SK-N-MC (cell line): ENCODE measurements around the gene GRM8.

Source experiments
- DNase-seq: peaks from one replicate; pipeline ENCODE4 v3.0.0-alpha.2; 2011; ENCODE audit warnings: low read depth, low spot score
- H3K27ac ChIP-seq: fragments of 200-600 bp; sonication (generic); 2 replicates; pipeline ENCODE4 v1.5.1; 2016; ENCODE audit warnings: mixed run types
- H3K36me3 ChIP-seq: fragments of 200-600 bp; sonication (generic); 2 replicates; pipeline ENCODE4 v1.6.1; 2017; ENCODE audit warnings: antibody characterized with exemption, low read length, mixed read lengths; ENCODE audit not compliant: insufficient read depth
- H3K4me3 ChIP-seq: fragments of 200-600 bp; sonication (generic); 2 replicates; pipeline ENCODE4 v1.5.1; 2016
- H3K9ac ChIP-seq: fragments of 200-600 bp; sonication (generic); 2 replicates; pipeline ENCODE4 v1.8.0; 2017; ENCODE audit warnings: mixed run types, mixed read lengths; ENCODE audit not compliant: insufficient read length
- H3K9me3 ChIP-seq: fragments of 200-600 bp; sonication (generic); 2 replicates; pipeline ENCODE4 v1.6.1; 2017; ENCODE audit warnings: low read depth, mild to moderate bottlenecking, antibody characterized with exemption, low read length, moderate library complexity, mixed read lengths
- EZH2 ChIP-seq: fragments of 200-600 bp; sonication (generic); IDR thresholded peaks from one replicate; pipeline ENCODE4 v1.6.1; 2017; ENCODE audit warnings: antibody characterized with exemption
- FOXP2 ChIP-seq: optimal IDR thresholded peaks from 2 replicates; pipeline ENCODE3; 2011; ENCODE audit warnings: mild to moderate bottlenecking, moderate library complexity; ENCODE audit not compliant: insufficient read depth; ENCODE audit errors: extremely low read length, control extremely low read depth
- POLR2AphosphoS5 ChIP-seq: IDR thresholded peaks from 2 replicates; pipeline ENCODE4 v1.6.1; 2012; ENCODE audit warnings: mild to moderate bottlenecking, low read depth, low read length, borderline replicate concordance

Gene GRM8

DNA sequence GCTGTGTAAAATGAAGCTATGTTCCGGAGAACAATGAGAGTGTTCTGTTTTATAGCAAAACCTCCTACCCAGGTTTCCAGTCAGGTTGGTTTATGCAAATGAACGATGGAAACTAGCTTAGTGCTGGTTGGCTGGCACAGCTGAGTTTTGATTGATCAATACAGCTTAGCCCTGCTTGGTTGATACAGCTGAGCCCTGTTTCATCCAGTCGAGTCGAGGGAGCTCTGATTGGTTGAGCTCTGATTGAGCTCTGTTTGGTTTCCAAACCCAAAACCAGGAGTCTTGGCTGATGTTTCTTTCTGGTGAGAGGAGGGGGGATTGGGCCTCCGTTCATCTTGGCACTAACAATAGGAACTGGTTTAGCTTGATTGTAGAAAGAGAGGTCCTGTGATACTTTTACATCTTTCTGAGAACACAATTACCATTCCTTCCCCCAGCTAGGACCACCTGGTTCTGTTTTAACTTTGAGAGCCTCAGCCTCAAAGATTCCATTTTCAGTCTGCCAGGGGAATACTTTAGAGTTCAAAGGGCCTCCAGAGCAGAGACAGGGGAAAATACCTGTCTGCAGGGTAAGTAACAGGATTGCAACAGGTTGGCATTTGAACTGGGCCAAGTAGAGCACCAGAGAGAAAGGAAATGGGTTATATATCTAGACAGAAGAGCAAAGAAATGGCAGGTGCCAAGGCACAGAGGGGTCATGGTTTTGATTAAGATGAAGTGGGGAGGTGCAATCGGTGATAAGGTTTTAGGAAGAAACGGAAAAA lies 210.9 kb downstream of the GRM8 start:
- TF ChIP-seq EZH2: no peak
- H3K36me3 ChIP-seq: no peaks in the 10 kb centered on the region
- H3K9ac ChIP-seq: no peak overlapping the region
- no peak overlapping the region for H3K27ac ChIP-seq
- DNase-seq: no peak
- H3K9me3 ChIP-seq: no peaks in the 10 kb centered on the region
- no peak overlapping the region for H3K4me3 ChIP-seq

GRCh38 chr7:127040042-127040441 lies 212.7 kb downstream of the GRM8 start:
- Histone ChIP-seq H3K4me3 (no peak overlapping the region), H3K9me3 (no peaks in the 10 kb centered on the region), H3K9ac (no peak overlapping the region), H3K27ac (no peak overlapping the region), H3K36me3 (no peaks in the 10 kb centered on the region)
- TF ChIP-seq POLR2AphosphoS5 (no peak), EZH2 (no peak)
- DNase-seq: no peak

DNA sequence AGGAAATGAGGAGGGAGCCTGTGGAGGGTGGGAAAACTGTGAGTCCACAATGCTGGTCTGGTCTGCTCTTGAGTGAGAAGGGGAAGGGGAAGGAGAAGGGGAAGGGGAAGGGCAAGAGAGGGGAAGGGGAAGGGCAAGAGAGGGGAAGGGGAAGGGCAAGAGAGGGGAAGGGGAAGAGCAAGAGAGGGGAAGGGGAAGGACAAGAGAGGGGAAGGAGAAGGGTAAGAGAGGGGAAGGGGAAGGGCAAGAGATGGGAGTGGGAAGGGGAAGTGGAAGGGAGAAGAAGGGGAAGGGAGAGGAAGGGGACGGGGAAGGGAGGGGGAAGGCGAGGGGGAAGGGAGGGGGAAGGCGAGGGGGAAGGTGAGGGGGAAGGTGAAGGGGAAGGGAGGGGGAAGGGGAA lies 213.2 kb downstream of the GRM8 start:
- H3K27ac ChIP-seq: no peak overlapping the region
- TF ChIP-seq EZH2: no peak
- TF ChIP-seq FOXP2: no peak
- no peak for TF ChIP-seq POLR2AphosphoS5
- DNase-seq: no peak
- no peak overlapping the region for H3K9ac ChIP-seq
- no peak overlapping the region for H3K4me3 ChIP-seq
- no peaks in the 10 kb centered on the region for H3K9me3 ChIP-seq
- no peaks in the 10 kb centered on the region for H3K36me3 ChIP-seq

GRCh38 chr7:127035203-127035849 lies 217.4 kb downstream of the GRM8 start:
- Histone ChIP-seq H3K9me3 (no peaks in the 10 kb centered on the region), H3K4me3 (no peak overlapping the region), H3K9ac (no peak overlapping the region), H3K36me3 (no peaks in the 10 kb centered on the region), H3K27ac (no peak overlapping the region)
- TF ChIP-seq EZH2 (no peak), FOXP2 (no peak), POLR2AphosphoS5 (no peak)
- no peak for DNase-seq

DNA sequence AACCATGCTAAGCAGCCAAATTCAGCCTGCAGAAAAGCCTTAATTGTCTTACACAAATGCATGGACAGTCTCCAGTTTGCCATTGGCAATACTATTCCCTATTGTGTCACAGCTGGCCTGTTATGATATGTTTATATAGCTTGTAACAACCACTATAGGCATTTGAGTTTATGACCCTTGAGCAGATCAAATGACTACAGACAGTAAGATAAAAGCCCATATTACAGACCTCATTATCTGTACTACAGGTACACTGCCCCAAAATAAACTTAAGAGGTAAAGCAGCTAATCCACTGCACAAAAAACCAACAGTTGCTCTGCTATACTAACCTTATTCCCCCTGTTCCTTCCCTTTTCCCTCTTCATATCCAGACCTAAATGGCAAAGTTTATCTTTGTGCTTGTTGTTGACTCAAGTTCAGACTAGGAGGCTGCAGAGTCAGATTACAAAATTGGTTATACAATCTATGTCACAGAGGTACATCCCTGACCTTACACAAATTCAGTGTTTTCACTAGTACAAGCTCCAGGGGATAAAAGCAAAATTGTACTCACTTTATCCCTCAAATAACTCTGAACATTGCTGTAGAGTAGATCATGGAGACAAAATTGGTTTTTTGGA lies 218.4 kb downstream of the GRM8 start:
- TF ChIP-seq EZH2 (no peak), FOXP2 (no peak), POLR2AphosphoS5 (no peak)
- Histone ChIP-seq H3K27ac (no peak overlapping the region), H3K9me3 (no peaks in the 10 kb centered on the region), H3K36me3 (no peaks in the 10 kb centered on the region), H3K9ac (no peak overlapping the region), H3K4me3 (no peak overlapping the region)
- no peak for DNase-seq

- no peak for TF ChIP-seq FOXP2
- no peak for TF ChIP-seq EZH2
- TF ChIP-seq POLR2AphosphoS5: no peak
- DNase-seq: no peak
- Histone ChIP-seq H3K4me3 (no peak overlapping the region), H3K9me3 (no peaks in the 10 kb centered on the region), H3K27ac (no peak overlapping the region), H3K9ac (no peak overlapping the region), H3K36me3 (no peaks in the 10 kb centered on the region)
These were observed 222.9 kb downstream of the GRM8 start for GRCh38 chr7:127029823-127030222.

GRCh38 chr7:127021857-127022256 lies 230.9 kb downstream of the GRM8 start:
- no peak for DNase-seq
- Histone ChIP-seq H3K9ac (no peak overlapping the region), H3K36me3 (no peaks in the 10 kb centered on the region), H3K4me3 (no peak overlapping the region), H3K9me3 (no peaks in the 10 kb centered on the region), H3K27ac (no peak overlapping the region)
- TF ChIP-seq EZH2: no peak
- TF ChIP-seq POLR2AphosphoS5: no peak

DNA sequence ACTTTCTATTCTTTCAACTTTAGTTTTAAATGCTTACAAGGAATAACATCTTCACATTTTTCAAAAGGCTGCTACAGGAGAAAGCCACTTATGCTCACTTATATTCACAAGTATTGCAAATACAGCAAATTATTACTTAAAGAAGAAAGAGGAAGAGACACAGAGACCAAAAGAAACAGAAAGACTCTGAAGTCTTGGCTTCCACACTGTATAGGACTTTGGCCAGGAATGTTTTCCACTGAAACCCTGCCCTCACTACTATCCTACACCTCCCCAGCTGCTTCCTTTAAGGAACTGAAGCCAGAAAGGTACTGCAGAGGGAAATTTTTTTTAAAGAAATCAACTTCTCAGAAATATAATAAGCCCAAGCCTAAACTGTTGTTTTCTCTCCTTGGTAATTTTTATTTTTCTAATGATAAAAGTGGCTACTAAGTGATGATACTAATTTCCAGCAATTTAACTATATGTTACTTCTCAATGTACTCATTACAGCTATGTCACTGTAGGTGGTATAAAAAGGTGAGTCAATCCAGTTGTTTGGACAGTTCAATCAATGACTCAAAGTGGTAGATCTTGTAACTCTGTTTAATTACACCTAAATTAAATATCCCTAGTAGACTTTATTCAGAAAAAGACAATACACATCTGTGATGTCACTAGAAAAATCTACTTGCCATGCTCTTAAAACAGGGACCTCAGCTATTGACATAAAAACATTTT lies 231.6 kb downstream of the GRM8 start:
- H3K27ac ChIP-seq: no peak overlapping the region
- TF ChIP-seq EZH2 (no peak), FOXP2 (no peak), POLR2AphosphoS5 (no peak)
- H3K4me3 ChIP-seq: no peak overlapping the region
- H3K36me3 ChIP-seq: no peaks in the 10 kb centered on the region
- H3K9ac ChIP-seq: no peak overlapping the region
- H3K9me3 ChIP-seq: no peaks in the 10 kb centered on the region
- no peak for DNase-seq

DNA sequence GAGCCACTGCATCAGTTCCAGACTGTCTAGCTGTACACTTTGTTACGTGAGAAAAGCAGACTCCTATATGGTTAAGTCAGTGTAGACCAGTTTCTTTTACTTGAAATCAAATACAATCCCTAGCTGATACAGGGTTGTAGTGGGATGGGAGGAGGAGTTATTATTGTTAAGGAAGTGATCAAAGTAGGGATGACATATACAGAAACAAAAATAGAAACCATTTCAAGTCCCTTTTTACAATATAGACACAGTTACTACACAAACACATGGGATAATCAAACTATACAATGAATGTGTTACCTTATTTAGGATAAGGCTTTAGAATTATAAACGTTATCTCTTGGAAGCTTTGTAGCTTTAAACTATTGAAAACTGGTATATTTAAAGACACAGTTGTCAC lies 233.9 kb downstream of the GRM8 start:
- Histone ChIP-seq H3K9me3 (no peaks in the 10 kb centered on the region), H3K4me3 (no peak overlapping the region), H3K36me3 (no peaks in the 10 kb centered on the region), H3K9ac (no peak overlapping the region), H3K27ac (no peak overlapping the region)
- no peak for DNase-seq
- TF ChIP-seq FOXP2: no peak
- TF ChIP-seq POLR2AphosphoS5: no peak
- TF ChIP-seq EZH2: no peak
